HAP-1 (cell line): ENCODE measurements around the gene ENTHD1.
A peak's percentile ranks its signal among the peaks of the same experiment; 100 is the strongest.

ENCODE experiments used
- DNase-seq, 2 experiments: peaks; one replicate each; pipeline ENCODE4 v3.0.0-alpha.2; 2016 to 2020; ENCODE audit warnings: low spot score in 2 of 2
- H3K27me3 ChIP-seq: fragments of 250-450 bp; sonication (Bioruptor Pico); 2 replicates; pipeline ENCODE4 v1.5.1; 2020; ENCODE audit warnings: low read depth, mild to moderate bottlenecking, moderate library complexity
- H3K36me3 ChIP-seq: fragments of 250-450 bp; sonication (Bioruptor Pico); replicated peaks from 2 replicates; pipeline ENCODE4 v1.5.1; 2020; ENCODE audit warnings: mild to moderate bottlenecking
- H3K4me1 ChIP-seq: fragments of 250-450 bp; sonication (Bioruptor Pico); 2 replicates; pipeline ENCODE4 v1.5.1; 2020; ENCODE audit warnings: mild to moderate bottlenecking
- H3K4me3 ChIP-seq: fragments of 250-450 bp; sonication (Bioruptor Pico); 2 replicates; pipeline ENCODE4 v1.5.1; 2020; ENCODE audit warnings: mild to moderate bottlenecking, moderate library complexity
- H3K9me3 ChIP-seq: fragments of 250-450 bp; sonication (Bioruptor Pico); 2 replicates; pipeline ENCODE4 v1.5.1; 2020; ENCODE audit warnings: mild to moderate bottlenecking, moderate library complexity
- in situ Hi-C: fragments of 300-500 bp; cut with MboI; formaldehyde crosslinking; loops from 3 replicates; pipeline ENCODE4 v1.14.3; 2020; ENCODE audit warnings: low sequenced_read_pairs, inconsistent platforms, mixed read lengths

Gene ENTHD1

DNA sequence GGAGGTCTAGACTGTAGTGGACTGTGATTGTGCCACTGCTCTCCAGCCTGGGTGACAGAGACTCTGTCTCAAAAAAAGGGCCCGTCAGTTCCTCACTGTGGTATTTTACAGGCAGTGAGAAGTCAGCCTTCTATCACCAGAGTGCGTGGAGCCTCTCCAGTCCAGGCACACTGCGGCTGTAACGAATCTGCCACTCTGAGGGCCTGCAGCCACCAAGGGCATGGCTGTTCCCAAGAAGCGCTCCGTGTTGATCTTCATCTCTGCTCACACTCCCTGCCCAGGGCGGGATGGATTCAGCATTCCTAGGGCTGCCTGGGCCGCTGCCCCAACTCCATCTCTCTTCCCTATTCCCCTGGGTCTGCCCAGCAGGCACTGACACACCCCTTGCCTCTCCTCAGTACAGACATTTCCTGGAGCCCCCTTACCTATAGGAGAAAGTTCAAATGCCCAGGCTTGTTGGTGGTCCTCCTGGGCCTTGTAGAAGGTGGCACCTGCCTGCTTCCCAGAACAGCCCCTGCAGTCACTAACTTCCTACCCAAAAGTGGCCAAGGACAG is 174.6 kb downstream of the ENTHD1 start:
- no peaks in the 10 kb centered on the region for H3K9me3 ChIP-seq
- no peaks in the 10 kb centered on the region for H3K36me3 ChIP-seq
- no peak overlapping the region for H3K4me3 ChIP-seq
- H3K4me1 ChIP-seq = peaks cover 4% of the 10 kb centered on the region; the same call in 1 of the 2 replicates
- H3K27me3 ChIP-seq = no peaks in the 10 kb centered on the region
- in situ Hi-C loops = no loop called here
- no peak for DNase-seq

DNA sequence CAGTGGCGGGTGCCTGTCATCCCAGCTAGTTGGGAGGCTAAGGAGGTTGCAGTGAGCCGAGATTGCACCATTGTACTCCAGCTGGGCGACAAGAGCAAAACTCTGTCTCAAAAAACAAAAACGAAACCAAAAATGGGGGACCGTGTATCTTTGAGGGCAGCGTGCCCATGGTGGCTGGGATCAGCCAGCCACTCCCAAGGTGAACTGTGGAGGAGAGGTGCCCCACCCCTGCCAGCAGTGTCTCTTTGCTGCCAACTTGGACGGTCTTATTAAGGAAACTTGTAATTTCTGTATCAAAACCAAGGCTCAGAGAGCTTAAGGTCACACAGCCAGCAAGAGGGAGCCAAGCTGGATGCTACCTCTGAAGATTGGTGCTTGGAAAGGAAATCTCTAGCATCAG is 175.4 kb downstream of the ENTHD1 start:
- no peak for DNase-seq
- no peaks in the 10 kb centered on the region for H3K27me3 ChIP-seq

DNA sequence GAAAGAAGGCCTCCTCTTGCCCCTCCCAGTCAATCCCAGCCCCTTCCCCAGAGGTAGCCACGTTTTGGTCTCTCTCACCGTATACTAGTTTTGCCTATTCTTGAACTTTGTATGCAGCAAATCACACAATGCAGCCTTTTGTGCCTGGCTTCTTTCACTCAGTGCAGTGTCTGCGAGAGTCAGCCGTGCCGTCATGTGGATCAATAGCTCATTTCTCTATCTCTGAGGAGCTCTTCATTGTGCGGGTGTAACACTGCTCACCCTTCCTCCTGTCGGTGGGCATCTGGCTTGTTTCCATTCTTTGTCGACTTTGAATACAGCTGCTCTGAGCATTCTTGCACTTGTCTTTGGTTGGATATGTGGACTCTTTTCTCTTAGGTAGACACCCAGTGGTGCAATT is 176.5 kb downstream of the ENTHD1 start:
- Histone ChIP-seq H3K4me1 (peaks cover 4% of the 10 kb centered on the region; the same call in 1 of the 2 replicates), H3K27me3 (no peaks in the 10 kb centered on the region), H3K4me3 (no peak overlapping the region), H3K36me3 (no peaks in the 10 kb centered on the region), H3K9me3 (no peaks in the 10 kb centered on the region)
- in situ Hi-C loops = no loop called here
- DNase-seq = no peak

More for the DNA sequence above, 175.4 kb downstream of the ENTHD1 start:
- Histone ChIP-seq H3K4me3 (no peak overlapping the region), H3K9me3 (no peaks in the 10 kb centered on the region), H3K4me1 (peaks cover 4% of the 10 kb centered on the region; the same call in 1 of the 2 replicates), H3K36me3 (no peaks in the 10 kb centered on the region)
- in situ Hi-C loops = no loop called here

DNA sequence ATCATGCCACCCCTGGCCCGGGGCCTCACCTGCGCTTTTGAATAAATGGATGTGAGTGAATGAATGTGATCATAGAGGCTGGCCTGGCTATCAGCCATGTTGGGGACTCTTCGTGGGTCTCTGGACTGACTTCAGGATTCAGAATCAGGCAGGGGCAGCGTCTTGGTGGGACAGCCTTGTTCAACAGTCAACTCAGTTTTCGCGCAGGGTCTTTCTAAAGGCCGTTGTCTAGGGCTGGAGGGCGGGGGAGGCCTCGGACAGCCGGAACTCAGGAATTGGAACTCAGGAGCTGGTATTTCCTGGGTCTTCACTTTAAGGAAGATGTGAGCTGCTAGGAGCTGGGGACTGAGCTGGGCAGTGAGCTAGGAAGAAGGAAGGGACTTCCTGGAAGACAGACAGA is 177.0 kb downstream of the ENTHD1 start:
- H3K9me3 ChIP-seq = no peaks in the 10 kb centered on the region
- in situ Hi-C loops = no loop called here
- no peaks in the 10 kb centered on the region for H3K36me3 ChIP-seq
- no peak overlapping the region for H3K4me3 ChIP-seq
- H3K27me3 ChIP-seq = no peaks in the 10 kb centered on the region
- no peak for DNase-seq
- H3K4me1 ChIP-seq = peaks cover 2% of the 10 kb centered on the region; the same call in 1 of the 2 replicates

DNA sequence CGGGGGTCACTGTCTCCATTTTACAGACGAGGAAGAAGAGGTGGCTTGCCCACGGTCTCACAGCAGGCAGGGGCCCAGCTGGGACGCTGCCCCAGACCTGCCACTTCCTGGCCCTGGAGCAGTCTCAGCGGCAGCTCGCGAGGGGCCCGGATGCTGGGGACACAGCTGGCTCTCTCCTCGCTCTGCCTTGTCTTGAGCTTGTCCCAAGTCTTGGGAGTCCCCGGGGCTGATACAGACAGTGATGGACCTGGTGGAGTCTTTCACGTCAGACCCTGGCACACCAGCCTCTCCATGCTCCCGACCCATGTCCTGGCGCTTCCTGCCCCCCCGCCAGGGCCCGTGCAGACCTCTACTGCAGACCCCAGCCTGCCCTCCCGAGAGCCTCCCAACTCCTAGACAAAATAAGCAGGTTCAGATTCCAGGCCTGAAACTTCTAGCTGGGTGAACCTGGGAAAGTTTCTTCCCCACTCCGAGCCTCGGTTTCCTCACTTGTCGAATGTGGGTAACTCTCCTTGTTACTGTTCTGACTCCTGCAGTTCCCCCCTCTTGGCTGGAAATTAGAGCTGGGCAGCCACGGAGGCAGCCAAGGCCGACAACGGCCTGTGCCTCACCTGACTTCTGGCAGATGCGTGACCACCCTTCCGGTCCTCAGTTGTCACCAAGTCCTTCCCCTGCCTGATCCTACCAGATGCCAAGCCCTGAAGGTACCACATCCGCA is 177.6 kb downstream of the ENTHD1 start:
- no peaks in the 10 kb centered on the region for H3K27me3 ChIP-seq
- H3K4me3 ChIP-seq = no peak overlapping the region
- no peak for DNase-seq
- H3K36me3 ChIP-seq = no peaks in the 10 kb centered on the region
- H3K9me3 ChIP-seq = no peaks in the 10 kb centered on the region
- in situ Hi-C loops = no loop called here
- H3K4me1 ChIP-seq = no peaks in the 10 kb centered on the region

DNA sequence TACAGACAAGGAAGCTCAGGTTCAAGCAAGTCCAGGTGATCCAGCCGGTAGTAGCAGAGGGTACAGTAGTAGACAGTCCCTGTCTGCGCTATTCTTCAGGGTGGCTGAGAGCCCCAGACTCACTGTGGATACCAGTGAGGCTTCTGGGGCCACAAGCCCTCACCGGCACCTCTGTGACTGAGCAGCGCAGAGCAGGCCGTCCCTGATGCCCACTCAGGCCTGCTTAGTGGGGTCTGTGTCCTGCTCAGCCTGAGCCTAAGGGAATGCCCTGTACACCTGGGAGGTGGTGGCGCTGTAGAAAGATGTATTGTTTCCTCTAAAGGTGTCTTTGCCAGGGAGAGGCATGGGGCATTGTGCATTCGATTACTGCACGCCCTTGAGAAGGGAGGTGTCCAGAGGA is 179.2 kb downstream of the ENTHD1 start:
- Histone ChIP-seq H3K27me3 (no peaks in the 10 kb centered on the region), H3K4me1 (no peaks in the 10 kb centered on the region), H3K4me3 (no peak overlapping the region), H3K9me3 (no peaks in the 10 kb centered on the region), H3K36me3 (no peaks in the 10 kb centered on the region)
- in situ Hi-C loops = no loop called here
- no peak for DNase-seq

DNA sequence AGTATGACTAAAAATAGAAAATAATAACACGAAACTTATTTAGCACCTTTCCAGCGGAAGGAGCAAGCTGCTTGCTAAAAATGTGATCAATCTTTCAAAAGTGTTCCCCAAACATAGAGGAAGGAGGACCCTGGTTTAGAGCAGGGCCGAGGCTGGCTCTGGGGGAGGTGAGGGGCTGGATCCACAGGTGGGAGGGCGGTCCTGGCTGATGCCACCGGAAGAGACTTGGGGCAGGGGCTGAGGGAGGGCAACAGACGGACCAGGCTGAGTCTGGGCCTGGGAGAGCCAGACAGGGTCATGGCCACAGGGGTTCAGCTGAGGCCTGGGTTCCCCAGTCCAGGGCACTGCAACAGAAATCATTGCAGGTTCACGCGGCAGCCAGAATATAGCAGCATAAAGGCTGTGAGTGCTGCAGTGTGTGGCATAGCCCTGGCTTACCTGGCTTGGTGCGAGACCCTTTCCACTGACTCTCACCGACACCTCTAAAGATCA is 179.7 kb downstream of the ENTHD1 start:
- no peaks in the 10 kb centered on the region for H3K36me3 ChIP-seq
- H3K9me3 ChIP-seq = no peaks in the 10 kb centered on the region
- no peak for DNase-seq
- in situ Hi-C loops = no loop called here
- H3K27me3 ChIP-seq = no peaks in the 10 kb centered on the region
- H3K4me3 ChIP-seq = no peak overlapping the region
- no peaks in the 10 kb centered on the region for H3K4me1 ChIP-seq

DNA sequence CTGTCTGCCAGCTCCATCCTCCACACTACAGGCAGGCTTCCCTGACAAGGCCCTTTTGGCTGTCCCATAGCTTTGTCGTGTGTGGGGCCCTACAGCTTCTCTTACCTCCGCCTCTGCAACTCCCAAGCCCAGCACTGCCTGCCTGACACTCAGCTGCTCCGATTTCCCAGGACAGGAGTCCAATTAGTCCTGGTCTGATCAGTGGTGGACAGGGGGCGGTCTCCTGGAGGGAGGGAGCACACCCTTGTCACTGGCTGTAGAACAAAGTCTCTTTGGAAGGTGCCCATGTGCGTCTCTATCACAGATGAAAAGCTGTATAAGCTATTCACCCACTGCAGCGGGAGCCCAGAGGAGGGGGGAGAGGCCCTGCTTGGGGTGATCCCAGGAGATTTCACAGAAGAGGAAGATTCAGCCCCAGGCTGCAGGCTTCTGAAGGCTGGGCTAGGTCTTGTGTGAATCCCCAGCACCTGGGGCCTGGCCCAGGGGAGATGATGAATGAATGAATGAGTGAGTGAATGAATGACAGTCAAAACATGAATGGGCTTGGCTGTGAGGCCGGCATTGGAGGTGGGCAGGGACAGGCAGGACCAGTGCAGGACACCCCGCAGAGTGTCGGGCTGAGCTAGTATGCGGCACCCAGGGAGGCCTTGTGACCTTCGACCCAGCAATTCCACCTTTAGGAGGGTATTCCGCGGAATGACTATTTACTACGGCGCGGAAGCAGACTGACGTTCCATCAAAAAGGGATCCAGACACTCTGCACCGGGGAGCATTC is 180.6 kb downstream of the ENTHD1 start:
- Histone ChIP-seq H3K27me3 (no peaks in the 10 kb centered on the region), H3K4me3 (no peak overlapping the region), H3K36me3 (no peaks in the 10 kb centered on the region), H3K4me1 (peaks cover 4% of the 10 kb centered on the region; the same call in 1 of the 2 replicates), H3K9me3 (no peaks in the 10 kb centered on the region)
- in situ Hi-C loops = no loop called here
- DNase-seq = no peak

DNA sequence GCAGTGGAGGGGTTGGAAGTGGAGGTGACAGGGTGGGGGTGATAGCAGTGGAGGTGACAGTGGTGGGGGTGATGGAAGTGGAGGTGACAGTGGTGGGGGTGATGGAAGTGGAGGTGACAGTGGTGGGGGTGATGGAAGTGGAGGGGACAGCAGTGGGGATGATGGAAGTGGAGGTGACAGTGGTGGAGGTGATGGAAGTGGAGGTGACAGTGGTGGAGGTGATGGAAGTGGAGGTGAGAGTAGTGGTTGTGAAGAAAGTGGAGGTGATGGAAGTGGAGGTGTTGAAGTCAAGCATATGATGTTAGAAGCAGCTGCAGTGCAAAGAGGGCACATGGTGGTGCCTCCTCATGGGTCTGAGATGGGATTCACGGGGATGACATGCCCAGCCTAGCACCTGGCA is 181.5 kb downstream of the ENTHD1 start:
- Histone ChIP-seq H3K4me3 (no peak overlapping the region), H3K9me3 (no peaks in the 10 kb centered on the region), H3K36me3 (no peaks in the 10 kb centered on the region), H3K27me3 (no peaks in the 10 kb centered on the region), H3K4me1 (peaks cover 12% of the 10 kb centered on the region)
- DNase-seq = no peak
- in situ Hi-C loops = no loop called here

DNA sequence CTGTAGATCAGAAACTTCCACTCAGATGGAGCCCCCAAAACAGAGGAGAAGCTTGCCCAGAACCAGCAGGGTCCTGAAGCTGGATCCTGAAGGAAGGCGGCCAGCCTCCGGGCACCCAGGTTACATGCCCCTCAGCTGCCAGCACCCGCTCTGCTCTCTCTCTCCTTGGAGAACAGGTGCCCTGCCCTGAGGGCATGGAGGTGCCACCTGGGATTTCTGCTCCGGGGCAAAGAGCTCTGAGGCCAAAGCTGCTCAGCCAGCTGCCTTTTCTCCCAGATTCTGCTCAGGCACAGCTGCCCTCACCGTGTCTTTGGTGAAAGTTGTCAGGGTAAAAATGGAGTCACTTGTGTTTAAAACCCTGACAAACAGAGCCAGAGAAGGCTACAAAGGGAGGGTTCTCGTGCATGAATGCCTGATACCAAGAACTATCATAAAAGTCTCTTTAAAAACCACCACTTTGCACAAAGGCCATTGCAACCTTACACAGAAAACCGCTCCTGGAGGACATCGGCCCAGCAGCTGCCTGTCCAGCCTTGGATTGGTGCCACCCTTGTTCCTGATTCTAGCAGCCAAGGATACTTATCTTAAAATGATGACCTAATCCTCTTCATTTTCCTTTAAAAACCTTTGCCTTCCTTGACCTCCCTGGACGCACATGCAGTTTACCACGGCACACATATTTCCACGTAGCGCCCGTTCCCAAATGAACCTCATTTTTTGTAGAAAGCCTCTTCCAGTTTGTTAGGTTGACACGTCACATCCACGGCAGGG is 183.0 kb downstream of the ENTHD1 start:
- Histone ChIP-seq H3K4me1 (peaks cover 12% of the 10 kb centered on the region), H3K9me3 (no peaks in the 10 kb centered on the region), H3K36me3 (no peaks in the 10 kb centered on the region), H3K27me3 (no peaks in the 10 kb centered on the region), H3K4me3 (no peak overlapping the region)
- DNase-seq = no peak
- in situ Hi-C loops = no loop called here

DNA sequence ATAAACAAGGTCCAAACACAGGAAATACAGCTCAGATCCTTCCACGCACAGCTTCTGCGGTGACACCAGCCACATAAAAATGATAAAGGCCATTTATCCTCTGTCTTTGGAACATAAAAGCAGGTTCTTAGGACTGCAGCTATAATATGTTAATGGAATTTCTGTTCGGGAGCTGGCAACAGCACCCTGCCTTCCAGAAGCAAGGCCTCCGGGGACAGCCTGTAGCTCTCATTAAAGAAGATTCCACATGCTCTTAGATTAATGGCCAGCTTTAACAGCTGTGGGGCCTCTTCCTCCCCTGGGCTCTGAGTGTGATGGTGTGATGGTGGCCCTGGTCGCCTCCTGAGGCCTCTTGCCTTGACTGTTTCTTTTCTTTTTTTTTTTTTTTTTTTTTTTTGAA is 185.7 kb downstream of the ENTHD1 start:
- H3K9me3 ChIP-seq = no peaks in the 10 kb centered on the region
- no peaks in the 10 kb centered on the region for H3K36me3 ChIP-seq
- peaks cover 12% of the 10 kb centered on the region for H3K4me1 ChIP-seq
- H3K27me3 ChIP-seq = no peaks in the 10 kb centered on the region
- in situ Hi-C loops = no loop called here
- peak; percentile 64 to 69 for DNase-seq
- H3K4me3 ChIP-seq = no peak overlapping the region

DNA sequence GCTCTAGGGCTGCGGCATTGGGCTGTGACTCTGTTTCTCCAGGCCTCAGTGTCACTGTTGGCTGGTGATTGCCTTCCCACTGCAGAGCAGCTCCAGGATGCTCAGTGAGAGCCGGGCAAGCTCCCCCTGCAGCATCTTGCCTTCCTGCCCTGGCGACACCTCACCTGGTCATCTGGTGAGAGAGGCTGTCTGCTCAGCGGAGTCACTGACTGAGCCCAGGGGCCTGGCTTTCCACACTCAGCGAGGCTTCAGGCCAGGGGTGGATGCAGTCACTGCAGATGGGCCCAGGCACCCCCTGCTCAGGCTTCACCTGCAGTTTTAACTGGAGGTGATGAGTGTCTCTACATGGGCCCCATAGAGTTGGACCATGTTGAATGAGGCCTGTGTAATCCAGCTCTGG is 186.2 kb downstream of the ENTHD1 start:
- Histone ChIP-seq H3K9me3 (no peaks in the 10 kb centered on the region), H3K4me1 (peaks cover 12% of the 10 kb centered on the region), H3K36me3 (no peaks in the 10 kb centered on the region), H3K4me3 (no peak overlapping the region), H3K27me3 (no peaks in the 10 kb centered on the region)
- in situ Hi-C loops = no loop called here
- no peak for DNase-seq

DNA sequence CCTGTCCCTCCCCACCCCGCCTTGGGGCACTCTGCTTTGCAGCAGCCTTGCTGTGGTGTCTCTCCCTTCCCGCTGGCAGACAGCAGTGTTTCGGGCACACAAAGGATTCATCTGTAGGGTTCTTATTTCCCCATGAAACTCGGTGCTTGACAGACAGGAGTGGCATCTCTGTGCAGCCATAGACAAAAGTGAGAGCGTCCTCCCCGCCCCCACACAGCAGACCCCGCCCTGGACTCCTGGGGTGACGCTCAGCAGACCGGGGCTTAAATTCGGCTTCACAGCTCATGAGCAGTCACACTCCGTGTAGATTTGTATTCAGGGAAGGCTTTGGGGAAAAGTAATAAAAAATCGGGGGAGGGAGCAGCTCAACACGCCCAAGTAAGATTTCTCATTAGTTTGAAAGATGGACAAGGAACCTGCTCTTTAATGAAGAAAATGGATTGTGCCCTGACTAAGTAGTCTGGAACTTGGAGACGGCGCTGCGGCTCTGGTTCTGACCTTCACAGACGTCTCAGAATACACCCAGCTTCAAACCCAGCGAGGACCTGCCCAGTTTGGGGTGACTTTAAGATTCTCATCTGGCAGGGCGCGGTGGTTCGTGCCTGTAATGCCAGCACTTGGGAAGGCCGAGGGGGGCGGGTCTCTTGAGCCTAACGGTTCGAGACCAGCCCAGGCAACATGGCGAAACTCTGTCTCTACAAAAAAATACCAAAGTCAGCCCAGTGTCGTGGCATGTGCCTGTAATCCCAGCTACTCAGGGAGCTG is 187.0 kb downstream of the ENTHD1 start:
- H3K4me1 ChIP-seq = peaks cover 12% of the 10 kb centered on the region
- no peaks in the 10 kb centered on the region for H3K9me3 ChIP-seq
- in situ Hi-C loops = no loop called here
- H3K27me3 ChIP-seq = no peaks in the 10 kb centered on the region
- H3K36me3 ChIP-seq = no peaks in the 10 kb centered on the region
- no peak overlapping the region for H3K4me3 ChIP-seq
- peak in 1 of 2 experiments; percentile 27 for DNase-seq
